CD4-positive, alpha-beta T cell treated with Interleukin-6 for 4 hours (primary cell): Measurements from ENCODE around the gene SASH1.

ENCODE experiments used
- DNase-seq: peaks from one replicate; pipeline ENCODE4 v3.0.0-alpha.2; 2020; ENCODE audit warnings: mixed read lengths

SASH1 gene

DNA sequence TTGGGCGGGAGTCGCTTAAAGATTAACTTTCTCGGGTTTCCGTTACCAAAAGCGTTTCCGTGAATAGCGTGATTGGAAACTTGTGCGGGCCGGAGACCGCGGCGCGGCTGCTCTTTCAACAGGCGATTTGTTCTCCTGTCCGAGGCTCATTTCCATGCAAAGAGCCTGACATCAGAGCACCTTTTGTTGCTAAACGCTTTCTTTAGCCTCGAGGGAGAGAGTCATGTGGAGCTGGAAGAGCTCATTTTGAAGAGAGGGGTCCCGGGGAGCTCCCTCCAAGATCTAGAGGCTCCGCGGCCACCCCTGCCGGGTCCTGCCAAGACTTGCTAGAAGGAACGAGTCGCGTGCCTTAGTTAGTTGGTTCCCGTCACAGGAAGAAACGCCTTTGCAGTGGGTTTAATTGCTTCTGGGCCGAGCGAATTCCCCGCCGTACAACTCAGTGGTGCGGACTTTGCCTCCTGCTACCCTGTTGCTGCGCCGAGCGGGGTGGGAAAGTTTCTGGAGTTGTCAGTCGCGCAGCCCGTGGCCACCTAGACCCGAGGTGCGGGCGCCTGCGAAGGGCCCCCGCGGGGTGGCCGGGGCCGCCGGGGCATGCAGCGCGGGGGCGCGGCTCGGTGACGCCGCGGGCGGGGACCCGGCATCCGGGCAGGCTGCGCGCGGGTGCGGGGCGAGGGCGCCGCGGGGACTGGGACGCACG is at the start of gene SASH1:
TSS of gene SASH1 (plus strand) at position 489 of the 697 bp plus-strand sequence. CDS start 230 bp downstream, outside the sequence.
- no peak for DNase-seq

DNA sequence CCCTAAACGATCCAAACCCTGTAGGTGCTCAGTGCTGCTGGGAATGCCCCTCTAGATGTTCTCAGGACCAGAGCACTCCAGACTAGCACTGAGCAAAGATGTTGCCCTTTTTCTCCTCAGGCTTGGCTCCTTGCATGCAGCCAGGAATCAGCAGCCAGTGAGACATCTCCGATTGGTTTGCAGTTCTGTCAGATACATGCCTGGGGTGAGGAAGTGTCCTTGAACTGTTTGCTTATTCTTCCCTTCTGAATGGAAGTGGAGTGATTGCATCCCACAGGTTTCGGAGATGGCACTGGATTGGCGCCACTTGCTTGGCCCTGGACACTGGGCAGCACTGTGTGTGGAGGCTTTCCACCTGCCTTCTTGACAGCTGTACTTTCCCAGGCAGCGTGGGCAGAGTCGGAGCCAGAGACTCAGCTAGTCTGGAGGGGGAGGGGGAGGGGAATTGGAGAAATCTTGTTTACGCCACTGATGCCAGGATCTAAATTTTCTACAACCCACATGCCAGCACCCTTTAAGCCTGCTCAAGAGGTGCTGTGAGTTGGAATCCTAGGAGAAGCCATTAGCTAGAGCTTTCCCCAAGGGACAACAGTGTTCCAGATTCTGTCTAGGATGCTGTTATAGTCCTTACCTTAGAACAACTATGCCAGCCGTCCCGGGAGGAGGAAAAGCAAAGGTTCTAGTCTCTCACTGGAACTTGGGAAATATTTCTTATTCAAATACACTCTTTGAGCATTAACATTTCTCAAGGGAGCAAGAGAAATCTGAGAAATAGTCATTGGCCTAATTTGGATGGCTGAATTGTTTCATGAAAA is 49.2 kb upstream of the SASH1 start:
- no peak for DNase-seq

DNA sequence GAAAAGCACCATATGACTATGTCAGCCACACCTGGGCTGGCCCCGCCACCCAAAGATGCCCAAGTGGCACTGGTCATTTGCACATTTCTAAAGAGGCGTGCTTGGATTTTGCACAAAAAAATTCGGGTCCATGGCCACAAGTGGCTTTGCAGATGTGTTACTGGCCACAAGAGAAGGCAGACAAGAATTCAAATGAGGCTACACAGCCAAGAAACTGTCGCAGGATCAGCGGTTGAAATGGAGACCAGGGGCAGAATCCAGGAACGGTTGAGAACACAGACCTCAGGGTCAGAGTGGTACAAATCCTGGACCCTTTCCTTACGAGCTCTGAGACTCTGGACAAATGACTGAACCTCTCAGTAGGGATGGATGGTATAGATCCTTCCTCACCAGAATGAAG is 48.6 kb upstream of the SASH1 start:
- no peak for DNase-seq

DNA sequence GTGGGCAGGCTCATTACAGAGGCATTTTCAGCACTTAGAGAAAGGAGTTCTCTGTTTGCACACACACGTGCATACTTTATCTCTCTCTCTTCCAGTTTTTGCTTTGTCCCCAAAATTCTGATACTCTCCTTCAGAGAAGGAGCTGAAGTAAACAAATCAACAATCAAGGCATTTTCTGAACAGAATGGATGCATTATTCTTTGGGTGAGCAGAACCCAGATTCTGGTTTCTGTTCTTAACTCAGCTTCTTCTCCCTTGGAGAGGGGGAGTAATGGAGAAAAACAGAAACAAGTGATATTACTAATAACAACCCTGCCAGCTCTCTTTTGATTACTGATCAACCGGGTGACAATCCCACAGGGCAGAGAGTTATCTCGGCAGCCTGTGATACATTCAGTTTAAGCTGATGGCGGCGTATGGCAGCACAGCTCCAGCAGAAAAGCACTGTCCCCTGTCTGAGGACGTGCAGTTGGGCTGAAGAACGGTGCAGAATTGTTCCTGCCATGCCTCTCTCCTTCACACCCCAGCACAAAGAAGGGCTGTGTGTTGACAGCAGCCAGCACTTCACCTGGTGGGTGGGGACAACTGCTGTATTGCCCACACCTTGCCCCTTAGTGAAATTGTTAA is 47.3 kb upstream of the SASH1 start:
- no peak for DNase-seq

DNA sequence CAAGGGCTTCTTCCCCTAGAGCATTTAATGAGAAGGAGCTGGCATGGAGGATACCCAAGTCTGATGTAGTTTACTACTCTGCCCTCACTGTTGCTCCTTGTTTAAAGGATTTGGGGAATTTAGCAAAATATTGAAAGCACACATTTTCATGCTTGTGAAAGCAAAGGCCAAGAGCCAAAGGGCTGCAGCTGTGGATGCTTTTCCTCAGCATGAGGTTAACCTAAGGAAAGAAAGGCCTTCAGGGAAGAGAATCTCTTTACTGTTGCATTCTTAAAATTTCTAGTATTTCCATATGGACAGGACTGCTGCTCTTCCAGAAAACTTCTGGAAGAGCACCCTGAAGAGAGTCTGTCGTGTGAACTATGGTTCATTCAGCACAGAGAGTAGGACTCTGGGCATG is 45.9 kb upstream of the SASH1 start:
- no peak for DNase-seq

DNA sequence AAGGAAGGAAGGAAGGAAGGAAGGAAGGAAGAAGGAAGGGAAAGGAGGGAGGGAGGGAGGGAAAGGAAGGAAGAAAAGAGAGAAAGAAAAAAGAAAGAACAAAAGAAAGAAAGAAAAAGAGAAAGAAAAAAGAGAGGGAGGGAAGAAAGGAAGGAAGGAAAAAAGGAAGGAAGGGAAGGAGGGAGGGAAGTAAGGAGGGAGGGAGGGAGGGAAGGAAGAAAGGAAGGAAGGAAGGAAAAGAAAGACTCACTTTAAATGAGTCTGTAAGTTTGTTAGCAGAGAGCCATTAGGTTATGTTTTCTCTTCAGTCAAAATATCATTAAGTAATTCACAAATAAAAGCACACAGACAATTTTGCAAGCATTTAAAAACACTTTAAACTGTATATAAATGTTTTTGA is 44.0 kb upstream of the SASH1 start:
- DNase-seq = no peak

DNA sequence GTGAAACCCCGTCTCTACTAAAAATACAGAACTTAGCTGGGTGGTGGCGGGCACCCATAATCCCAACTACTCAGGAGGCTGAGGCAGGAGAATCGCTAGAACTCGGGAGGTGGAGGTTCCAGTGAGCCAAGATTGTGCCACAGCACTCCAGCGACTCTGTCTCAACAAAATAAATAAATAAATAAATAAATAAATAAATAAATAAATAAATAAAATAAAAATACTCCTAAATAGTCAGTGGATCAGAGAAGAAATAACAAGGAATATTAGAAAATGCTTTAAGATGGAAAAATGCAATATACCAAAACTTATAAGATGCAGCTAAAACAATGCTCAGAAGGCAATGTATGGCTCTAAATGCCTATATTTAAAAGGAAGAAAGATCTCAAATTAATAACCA is 39.0 kb upstream of the SASH1 start:
- no peak for DNase-seq

DNA sequence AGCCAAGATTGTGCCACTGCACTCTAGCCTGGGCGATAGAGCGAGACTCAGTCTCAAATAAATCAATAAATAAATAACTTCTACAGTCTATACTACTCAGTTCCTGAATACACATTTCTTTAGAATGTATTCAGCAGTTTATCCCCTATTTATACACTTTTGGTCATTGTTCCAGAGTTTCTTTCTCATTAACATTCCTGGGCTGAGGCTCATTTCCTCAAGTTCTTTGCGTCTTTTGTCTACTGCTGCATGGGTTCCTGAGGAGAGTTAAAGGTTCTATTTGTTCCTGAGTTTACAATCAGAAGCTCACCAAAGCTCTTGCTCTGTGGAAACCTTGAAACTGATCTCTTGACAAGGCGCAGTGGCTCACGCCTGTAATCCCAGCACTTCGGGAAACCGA is 37.7 kb upstream of the SASH1 start:
- DNase-seq = no peak

DNA sequence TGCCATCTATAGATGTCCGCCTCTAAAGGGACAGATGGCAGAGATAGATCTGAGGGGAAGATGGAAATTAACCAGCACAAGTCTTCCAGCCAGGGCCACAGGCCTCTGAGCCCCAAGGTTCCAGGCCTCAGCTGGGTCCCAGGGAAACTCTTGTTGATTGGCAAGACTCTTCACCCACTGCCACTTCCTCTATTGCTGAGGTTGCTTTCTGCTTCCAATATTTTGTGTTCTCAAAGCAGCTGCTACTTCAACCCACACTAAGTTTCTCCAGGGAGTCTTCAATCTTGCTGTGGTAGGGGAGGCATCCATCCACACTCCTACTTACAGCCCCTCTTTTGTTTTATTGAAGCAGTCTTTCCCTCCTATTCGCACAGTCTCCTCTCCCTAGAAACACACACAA is 36.4 kb upstream of the SASH1 start:
- no peak for DNase-seq

DNA sequence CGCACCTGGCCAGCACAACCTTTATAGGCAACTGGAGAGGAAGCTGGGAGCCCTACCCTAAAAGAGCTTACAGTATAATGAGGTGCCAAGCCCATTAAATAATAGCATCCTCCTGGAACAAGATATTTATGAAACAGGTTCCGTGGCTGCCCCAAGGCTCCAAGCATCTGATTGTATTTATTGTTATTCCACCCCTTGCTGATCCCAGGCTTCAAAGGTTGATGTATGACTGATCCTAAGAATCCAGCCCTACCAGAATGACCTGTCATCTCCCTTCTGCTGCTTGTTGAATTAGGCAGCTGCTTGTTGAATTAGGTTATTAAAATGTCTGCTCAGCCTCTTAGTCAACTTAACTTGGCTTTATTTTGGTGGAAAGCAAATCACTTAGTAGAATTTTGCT is 35.2 kb upstream of the SASH1 start:
- DNase-seq = no peak

DNA sequence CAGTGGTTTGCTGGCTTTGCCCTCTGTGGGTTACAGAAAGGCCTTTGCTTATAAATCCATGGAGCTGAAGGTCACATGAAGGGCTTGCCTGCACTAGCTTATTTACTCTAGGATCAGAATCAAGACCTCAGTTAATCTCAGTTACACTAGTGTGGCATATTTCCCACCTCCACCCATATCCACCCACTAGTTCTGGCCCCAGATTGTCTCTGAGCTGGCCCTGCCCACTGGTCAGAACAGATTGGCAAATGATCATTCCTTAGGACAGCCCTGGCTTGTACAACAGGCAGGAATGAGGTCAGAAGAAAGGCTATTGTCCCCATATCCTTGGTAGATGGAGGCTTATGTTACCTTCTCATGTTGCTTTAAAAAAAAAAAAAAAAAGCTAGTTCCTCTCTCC is 33.3 kb upstream of the SASH1 start:
- no peak for DNase-seq

DNA sequence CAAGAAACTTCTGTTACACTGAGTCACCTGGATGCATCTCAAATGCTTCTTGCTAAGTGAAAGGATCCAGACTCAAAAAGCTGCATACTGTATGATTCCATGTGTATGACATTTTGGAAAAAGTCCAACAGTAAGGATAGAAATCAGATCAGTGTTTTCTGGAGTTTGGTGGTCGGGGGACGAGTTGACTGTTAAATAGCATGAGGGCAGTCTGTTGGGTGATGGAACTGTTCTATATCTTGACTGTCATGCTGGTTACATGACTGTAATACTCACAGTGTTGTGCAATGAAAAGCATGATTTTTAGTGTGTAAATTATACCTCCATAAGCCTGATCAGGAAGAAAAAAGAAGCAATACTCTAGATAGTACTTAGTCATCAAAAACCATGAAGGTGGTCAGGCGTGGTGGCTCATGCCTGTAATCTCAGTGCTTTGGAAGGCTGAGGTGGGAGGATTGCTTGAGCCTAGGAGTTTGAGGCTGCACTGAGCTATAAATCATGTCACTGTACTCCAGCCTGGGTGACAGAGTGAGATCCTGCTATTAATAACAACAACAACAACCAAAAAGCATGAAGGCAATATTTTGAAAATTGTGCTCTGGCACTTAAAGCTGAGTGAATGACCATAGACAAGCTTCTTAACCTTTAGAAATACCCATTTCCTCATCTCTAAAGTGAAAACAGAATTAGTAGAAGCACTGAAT is 30.5 kb upstream of the SASH1 start:
- DNase-seq = no peak

DNA sequence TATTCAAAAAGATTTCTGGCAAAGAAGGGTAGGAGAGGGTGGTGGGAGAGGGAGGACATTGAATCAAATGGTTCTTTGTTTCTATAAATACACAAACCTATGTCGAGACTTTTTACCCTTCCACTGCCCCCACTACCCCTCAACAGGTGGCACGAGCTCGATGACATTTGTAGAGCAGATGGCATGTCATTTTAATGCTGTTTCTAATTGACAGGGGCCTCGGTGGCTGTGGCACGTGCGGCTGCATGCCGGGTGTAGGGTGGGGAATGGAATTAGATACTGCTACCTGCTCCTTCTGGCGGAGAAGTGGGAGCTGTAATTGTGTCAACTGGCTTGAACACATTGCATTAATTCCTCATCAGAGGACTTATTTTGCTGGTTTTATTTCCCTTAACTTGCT is 29.1 kb upstream of the SASH1 start:
- DNase-seq = no peak

DNA sequence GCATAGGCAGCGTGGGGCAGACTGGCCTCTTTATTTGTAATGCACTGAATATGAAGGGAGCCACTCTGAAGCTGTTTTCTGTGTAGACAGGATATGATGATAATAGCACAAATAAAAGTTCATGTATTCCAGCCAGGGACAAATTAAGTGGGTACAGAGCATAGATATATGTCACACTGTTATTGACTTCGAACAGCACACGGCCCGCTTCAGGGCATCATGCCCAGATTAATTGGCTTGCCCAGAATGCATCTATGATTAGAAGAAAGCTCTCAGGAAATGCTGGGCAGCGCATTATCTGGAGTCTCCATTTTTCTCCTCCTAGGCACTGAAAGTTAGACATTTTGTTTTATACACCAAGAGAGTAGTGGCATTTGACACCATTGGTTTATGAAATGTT is 26.3 kb upstream of the SASH1 start:
- no peak for DNase-seq

DNA sequence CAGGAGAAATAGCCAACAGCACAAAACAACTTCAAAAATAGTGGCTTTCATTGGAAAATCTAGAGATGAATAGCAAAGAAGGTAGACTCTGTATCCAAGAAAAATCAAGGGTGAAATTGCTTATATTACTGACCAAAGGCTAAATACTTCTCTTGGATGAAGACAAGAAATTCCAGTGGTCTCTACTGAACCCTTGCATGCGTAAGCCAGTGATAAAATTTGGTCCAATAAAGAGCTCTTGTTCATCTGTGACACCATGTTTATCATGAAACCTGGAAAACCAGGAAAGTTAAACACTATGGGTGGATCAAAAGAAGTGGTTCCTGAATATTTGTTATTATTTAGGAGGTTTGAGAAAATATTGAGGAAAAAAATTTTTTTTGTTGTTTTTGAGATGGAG is 25.6 kb upstream of the SASH1 start:
- DNase-seq = no peak

DNA sequence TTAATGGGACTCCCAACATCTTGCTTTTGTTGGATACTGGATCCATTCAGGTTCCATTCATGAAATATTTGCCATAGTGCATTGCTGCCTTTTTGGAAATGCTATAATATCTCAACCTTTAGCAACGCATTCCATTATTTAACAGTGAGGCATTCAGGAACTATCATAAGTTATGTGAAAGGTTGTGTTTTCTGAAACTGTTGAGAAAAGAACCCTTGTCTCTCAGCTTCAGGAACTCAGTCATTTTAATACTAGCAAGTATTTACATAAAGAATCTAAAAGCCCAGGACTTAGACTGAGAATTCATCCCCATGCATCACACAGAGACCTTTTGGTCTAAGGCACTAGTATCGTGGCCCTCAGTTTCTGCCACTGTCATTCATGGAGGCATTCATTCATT is 24.9 kb upstream of the SASH1 start:
- no peak for DNase-seq

DNA sequence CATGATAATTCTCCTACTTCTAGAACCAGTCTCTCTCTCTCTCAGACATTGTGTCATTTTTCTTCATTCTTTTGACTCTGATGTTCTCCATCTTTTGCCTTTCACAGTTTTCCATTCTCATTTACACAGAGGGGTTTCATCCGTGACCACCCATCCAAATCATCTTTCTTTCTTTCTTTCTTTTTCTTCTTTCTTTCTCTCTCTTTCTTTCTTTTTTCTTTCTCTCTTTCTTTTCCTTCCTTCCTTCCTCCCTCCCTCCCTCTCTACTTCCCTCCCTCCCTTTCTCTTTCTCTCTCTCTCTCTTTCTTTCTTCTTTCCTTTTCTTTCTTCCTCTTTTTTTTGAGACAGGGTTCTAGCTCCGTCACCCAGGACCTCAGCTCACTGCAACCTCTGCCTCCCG is 19.9 kb upstream of the SASH1 start:
- DNase-seq = no peak

DNA sequence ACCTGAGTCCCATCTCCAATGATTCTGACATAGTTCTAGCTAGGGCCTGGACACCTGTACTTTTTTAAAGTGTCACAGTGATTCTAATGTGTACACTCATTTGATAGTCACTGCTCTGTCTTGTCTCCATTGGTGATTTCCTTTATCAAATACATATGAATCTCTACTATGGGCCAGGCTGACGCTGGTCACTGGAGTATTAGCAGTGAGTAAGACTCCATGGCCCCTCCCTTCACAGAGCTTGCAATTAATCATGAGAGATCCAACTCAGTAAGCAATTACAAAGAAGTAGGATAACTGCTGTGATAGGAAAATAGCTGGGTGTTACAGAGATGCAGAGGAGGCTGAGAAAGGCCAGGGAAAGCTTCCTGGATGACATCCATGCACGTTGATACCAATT is 19.3 kb upstream of the SASH1 start:
- no peak for DNase-seq

DNA sequence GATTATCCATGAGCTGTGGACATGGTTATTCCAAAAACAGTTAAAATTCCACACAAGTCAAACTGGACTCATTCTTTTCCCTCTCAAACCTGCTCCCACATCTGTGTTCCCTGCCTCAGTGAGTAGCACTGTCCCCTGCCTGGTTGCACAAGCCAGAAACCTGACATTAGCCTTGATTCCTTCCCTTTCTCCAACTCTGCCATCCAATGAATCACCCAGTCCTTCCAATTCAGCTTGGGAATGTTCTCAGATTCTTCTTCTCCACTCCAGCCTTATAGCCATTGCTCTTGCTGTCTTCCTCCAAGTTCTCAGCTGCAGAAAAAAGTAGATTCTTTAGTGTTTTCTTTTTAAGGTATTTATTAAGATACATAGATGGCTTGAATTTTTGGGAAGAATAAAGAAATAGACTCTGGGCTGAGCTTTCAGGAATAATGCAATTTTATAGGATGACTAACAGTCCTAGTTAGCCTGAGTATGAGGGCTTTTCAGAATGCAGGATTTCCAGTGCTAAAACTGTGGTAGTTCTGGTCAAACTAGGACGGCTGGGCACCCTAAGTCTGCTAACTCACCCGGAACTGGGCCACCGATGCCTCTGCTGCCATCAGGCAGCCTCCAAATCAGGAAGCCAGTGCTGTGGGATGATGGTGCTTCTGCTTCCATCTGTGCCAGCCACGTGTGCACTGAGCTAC is 18.2 kb upstream of the SASH1 start:
- DNase-seq = no peak

DNA sequence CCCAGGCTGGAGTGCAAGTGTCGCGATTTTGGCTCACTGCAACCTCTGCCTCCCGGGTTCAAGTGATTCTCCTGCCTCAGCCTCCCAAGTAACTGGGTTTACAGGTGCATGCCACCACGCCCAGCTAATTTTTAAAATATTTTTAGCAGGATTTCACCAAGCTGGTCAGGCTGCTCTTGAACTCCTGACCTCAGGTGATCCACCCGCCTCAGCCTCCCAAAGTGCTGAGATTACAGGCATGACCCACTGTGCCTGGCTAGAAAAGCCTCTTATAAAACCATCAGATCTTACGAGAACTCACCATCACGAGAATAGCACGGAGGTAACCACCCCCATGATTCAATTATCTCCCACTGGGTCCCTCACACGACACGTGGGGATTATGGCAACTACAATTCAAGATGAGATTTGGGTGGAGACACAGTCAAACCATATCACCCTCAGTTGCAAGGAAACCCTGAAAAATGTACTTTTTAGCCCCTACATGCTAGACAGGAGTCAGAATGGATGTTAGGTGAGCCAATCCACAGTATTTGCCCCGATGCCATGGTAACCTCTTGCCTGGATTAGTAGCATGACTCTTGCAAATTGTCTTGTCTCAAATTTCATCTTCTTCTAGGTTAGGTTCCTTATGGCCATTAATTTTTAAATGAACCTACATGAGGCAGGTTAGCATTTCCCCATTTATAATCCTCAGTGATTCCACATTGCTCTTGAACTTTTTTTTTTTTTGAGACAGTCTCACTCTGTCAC is 17.1 kb upstream of the SASH1 start:
- no peak for DNase-seq

DNA sequence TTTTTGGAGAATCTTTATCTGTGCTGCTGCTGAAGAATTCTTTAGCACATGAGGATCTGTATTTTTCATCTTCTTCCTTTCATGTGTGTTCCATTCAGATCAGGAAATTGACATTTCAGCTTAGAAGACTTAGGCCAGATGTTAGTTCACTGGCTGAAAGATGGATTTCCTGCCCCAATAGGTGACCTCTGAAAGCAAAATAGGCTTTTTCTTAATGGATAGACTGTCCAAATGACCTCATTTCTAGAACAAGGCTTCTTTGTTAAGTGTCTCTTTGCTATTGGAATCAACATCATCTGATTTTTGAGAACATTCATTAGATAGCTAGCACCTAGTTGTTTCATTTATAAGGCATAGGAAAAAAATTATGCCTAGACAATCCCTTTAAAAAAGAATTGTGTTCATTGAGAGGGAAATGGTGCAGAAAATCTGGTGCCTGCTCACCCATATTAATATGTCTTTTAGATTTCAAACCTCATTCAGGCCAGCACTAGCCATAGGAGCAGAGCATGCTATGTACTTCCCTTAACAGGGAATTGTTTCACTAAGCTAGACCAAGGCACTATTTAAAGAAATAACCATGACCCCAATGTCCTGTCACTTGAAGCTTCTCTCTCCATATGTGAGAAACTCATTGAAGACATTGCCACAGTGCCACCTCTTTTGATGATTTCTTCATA is 13.6 kb upstream of the SASH1 start:
- DNase-seq = no peak
